ENCODE results near the gene PCDH9. TPM values are rescaled to one million over a fixed set of nuclear protein-coding genes. Genes with fewer than 3 reads are reported as not detected.

Gene PCDH9
- total and polyA plus RNA-seq, 2 of the 13 experiments (the other 11 are each of a cell fraction or from before 2014, with no cell fraction given), result 0.09 TPM; not detected in 1

- WGBS (ENCODE audit: low lambda C conversion rate), result 0% methylated on average over 1 of the region's 1 CpG
- ChIA-PET CTCF (ENCODE audit: low intra/inter-chr PET ratio, low total read pairs) (no interaction called here), POLR2A (no interaction called here)
- Histone ChIP-seq H2AFZ (ENCODE audit: low read length) (no peak overlapping the region), H3K79me2 (ENCODE audit: insufficient read depth, low read length) (no peaks in the 10 kb centered on the region), H3K9ac (ENCODE audit: insufficient read depth, low read depth, low read length) (no peak overlapping the region), H3K4me3 (replicated peaks in 1 of 3; ENCODE audit: insufficient read depth in 1 of 3, low read depth in 2 of 3, low read length in 3 of 3) (no peak overlapping the region), H3K4me1 (ENCODE audit: insufficient read depth, low read length) (no peaks in the 10 kb centered on the region), H3K4me2 (ENCODE audit: low read depth, low read length) (no peak overlapping the region), H3K36me3 (replicated peaks in 1 of 2; ENCODE audit: control insufficient read depth in 1 of 2, insufficient read depth in 2 of 2, low read length in 2 of 2) (no peaks in the 10 kb centered on the region), H3K27ac (ENCODE audit: extremely low read length, insufficient read depth, low read length) (no peak overlapping the region), H3K9me3 (ENCODE audit: low read length) (no peaks in the 10 kb centered on the region), H3K27me3 (ENCODE audit: control insufficient read depth in 1 of 2, insufficient read depth in 2 of 2, low read length in 2 of 2) (no peaks in the 10 kb centered on the region), H4K20me1 (ENCODE audit: insufficient read depth, low read length) (no peaks in the 10 kb centered on the region)
- DNase-seq (ENCODE audit: low spot score) (peak; percentile 3), ATAC-seq (peak; percentile 70), FAIRE-seq (no peak)
- in situ Hi-C loops (cut with HindIII; ENCODE audit: extremely low pct_ligation_motif_present, low pct_unique_long_range_greater_than_20kb), result no loop called here
- intact Hi-C loops (cut with micrococcal nuclease; ENCODE audit: unreplicated experiment), result loop anchor here (5.0 kb wide), 1 partner anchor 745 kb away; no protein-coding TSS in a partner anchor
- 0 out of 2 replicates have a peak, but pooled peaks have one; percentile 6 for TF ChIP-seq CTCF (CRISPR knock-in tag; IDR thresholded peaks at IDR 0.05)
- TF ChIP-seq STAG1 (CRISPR knock-in tag; IDR thresholded peaks at IDR 0.05), result peak; percentile 31; the same call in 1 of the 2 replicates
- no peak for TF ChIP-seq ZFP41 (CRISPR knock-in tag; IDR thresholded peaks at IDR 0.05; ENCODE audit: borderline replicate concordance)
- BruUV-seq (replicated peaks), result no TSS peak
Observed at GRCh38 chr13:66492479-66492878, 737.7 kb downstream of the PCDH9 start.

- Histone ChIP-seq H3K36me3 (replicated peaks in 1 of 2; ENCODE audit: control insufficient read depth in 1 of 2, insufficient read depth in 2 of 2, low read length in 2 of 2) (no peaks in the 10 kb centered on the region), H4K20me1 (ENCODE audit: insufficient read depth, low read length) (no peaks in the 10 kb centered on the region), H3K9me3 (ENCODE audit: low read length) (no peaks in the 10 kb centered on the region), H3K4me2 (ENCODE audit: low read depth, low read length) (no peak overlapping the region), H3K9ac (ENCODE audit: insufficient read depth, low read depth, low read length) (no peak overlapping the region), H3K4me3 (replicated peaks in 1 of 3; ENCODE audit: insufficient read depth in 1 of 3, low read depth in 2 of 3, low read length in 3 of 3) (no peak overlapping the region), H3K27ac (ENCODE audit: extremely low read length, insufficient read depth, low read length) (no peak overlapping the region), H3K79me2 (ENCODE audit: insufficient read depth, low read length) (no peaks in the 10 kb centered on the region), H3K4me1 (ENCODE audit: insufficient read depth, low read length) (no peaks in the 10 kb centered on the region), H2AFZ (ENCODE audit: low read length) (no peak overlapping the region), H3K27me3 (ENCODE audit: control insufficient read depth in 1 of 2, insufficient read depth in 2 of 2, low read length in 2 of 2) (no peaks in the 10 kb centered on the region)
- WGBS (ENCODE audit: low lambda C conversion rate), result 3% methylated on average over 6 of the region's 6 CpGs
- POLR2A ChIA-PET, result no interaction called here
- DNase-seq (ENCODE audit: low spot score) (no peak), FAIRE-seq (no peak), ATAC-seq (no peak)
- in situ Hi-C loops (cut with HindIII; ENCODE audit: extremely low pct_ligation_motif_present, low pct_unique_long_range_greater_than_20kb) (no loop called here), intact Hi-C loops (cut with micrococcal nuclease; ENCODE audit: unreplicated experiment) (loop anchor here (5.0 kb wide), 1 partner anchor 746 kb away; no protein-coding TSS in a partner anchor)
- TF ChIP-seq, protein P1, sequence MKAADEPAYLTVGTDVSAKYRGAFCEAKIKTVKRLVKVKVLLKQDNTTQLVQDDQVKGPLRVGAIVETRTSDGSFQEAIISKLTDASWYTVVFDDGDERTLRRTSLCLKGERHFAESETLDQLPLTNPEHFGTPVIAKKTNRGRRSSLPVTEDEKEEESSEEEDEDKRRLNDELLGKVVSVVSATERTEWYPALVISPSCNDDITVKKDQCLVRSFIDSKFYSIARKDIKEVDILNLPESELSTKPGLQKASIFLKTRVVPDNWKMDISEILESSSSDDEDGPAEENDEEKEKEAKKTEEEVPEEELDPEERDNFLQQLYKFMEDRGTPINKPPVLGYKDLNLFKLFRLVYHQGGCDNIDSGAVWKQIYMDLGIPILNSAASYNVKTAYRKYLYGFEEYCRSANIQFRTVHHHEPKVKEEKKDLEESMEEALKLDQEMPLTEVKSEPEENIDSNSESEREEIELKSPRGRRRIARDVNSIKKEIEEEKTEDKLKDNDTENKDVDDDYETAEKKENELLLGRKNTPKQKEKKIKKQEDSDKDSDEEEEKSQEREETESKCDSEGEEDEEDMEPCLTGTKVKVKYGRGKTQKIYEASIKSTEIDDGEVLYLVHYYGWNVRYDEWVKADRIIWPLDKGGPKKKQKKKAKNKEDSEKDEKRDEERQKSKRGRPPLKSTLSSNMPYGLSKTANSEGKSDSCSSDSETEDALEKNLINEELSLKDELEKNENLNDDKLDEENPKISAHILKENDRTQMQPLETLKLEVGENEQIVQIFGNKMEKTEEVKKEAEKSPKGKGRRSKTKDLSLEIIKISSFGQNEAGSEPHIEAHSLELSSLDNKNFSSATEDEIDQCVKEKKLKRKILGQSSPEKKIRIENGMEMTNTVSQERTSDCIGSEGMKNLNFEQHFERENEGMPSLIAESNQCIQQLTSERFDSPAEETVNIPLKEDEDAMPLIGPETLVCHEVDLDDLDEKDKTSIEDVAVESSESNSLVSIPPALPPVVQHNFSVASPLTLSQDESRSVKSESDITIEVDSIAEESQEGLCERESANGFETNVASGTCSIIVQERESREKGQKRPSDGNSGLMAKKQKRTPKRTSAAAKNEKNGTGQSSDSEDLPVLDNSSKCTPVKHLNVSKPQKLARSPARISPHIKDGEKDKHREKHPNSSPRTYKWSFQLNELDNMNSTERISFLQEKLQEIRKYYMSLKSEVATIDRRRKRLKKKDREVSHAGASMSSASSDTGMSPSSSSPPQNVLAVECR (CRISPR knock-in tag; IDR thresholded peaks at IDR 0.05; ENCODE audit: borderline replicate concordance), result no peak
- CTCF ChIA-PET (ENCODE audit: low intra/inter-chr PET ratio, low total read pairs), result no interaction called here
- no TSS peak for BruUV-seq (replicated peaks)
Observed at GRCh38 chr13:66491251-66491650, 738.9 kb downstream of the PCDH9 start.
